PC-3 (cell line): ENCODE data around the gene CELA3B. TPM values are rescaled to one million over a fixed set of nuclear protein-coding genes. Genes with fewer than 3 reads are reported as not detected.
"Not testable (repeated sequence)": the region's sequence is repeated elsewhere in the genome, so short reads cannot be mapped to it uniquely, and the experiment has no call there.

Experiments
- ATAC-seq: fragments of 200-7000 bp; cut with Tn5 transposase; 2 replicates; pipeline ENCODE4 v1.9.1; 2020; ENCODE audit warnings: mild to moderate bottlenecking, moderate library complexity
- BruUV-seq: library from RNA; stranded (reverse); fragments of 400-500 nt; replicated peaks from 2 replicates; lab custom pipeline; 2021; lab: Mats Ljungman, UMichigan
- CTCF ChIA-PET: fragments of 300-600 bp; sonication (Branson Sonifier 250); formaldehyde crosslinking; loops from one replicate; lab custom pipeline; 2022; ENCODE audit warnings: antibody characterized with exemption; lab: Charles Lee
- POLR2A ChIA-PET: fragments of 300-600 bp; sonication (Branson Sonifier 250); formaldehyde crosslinking; loops from one replicate; lab custom pipeline; 2022; ENCODE audit warnings: antibody characterized with exemption; ENCODE audit not compliant: unreplicated experiment; lab: Charles Lee
- DNase-seq: peaks from one replicate; pipeline ENCODE4 v3.0.0-alpha.2; 2015
- H2AFZ ChIP-seq: fragments of 300-600 bp; sonication (generic); 2 replicates; pipeline ENCODE4 v1.6.0; 2016; ENCODE audit warnings: antibody characterized with exemption, low read length
- H3F3A ChIP-seq: fragments of 300-600 bp; sonication (generic); one replicate; pipeline ENCODE4 v1.6.0; 2017; ENCODE audit warnings: antibody characterized with exemption, low read length, control low read depth, mild to moderate bottlenecking; ENCODE audit not compliant: unreplicated experiment
- H3K27ac ChIP-seq: fragments of 300-600 bp; sonication (generic); 2 replicates; pipeline ENCODE4 v1.5.1; 2016; ENCODE audit warnings: mild to moderate bottlenecking, low read length
- H3K27me3 ChIP-seq: fragments of 300-600 bp; sonication (generic); 2 replicates; pipeline ENCODE4 v1.6.1; 2016; ENCODE audit warnings: low read length, mixed read lengths
- H3K36me3 ChIP-seq: fragments of 300-600 bp; sonication (generic); 2 replicates; pipeline ENCODE4 v1.6.1; 2016; ENCODE audit warnings: low read depth, mixed run types, low read length, mixed read lengths
- H3K4me1 ChIP-seq: fragments of 300-600 bp; sonication (generic); 2 replicates; pipeline ENCODE4 v1.5.1; 2016; ENCODE audit warnings: low read length; ENCODE audit not compliant: insufficient read depth
- H3K4me2 ChIP-seq: fragments of 300-600 bp; sonication (generic); 2 replicates; pipeline ENCODE4 v1.6.0; 2016; ENCODE audit warnings: low read length
- H3K4me3 ChIP-seq: fragments of 300-600 bp; sonication (generic); 2 replicates; pipeline ENCODE4 v1.5.1; 2016; ENCODE audit warnings: mild to moderate bottlenecking, low read length, mixed read lengths
- H3K79me2 ChIP-seq: fragments of 300-600 bp; sonication (generic); 2 replicates; pipeline ENCODE4 v1.6.1; 2017; ENCODE audit warnings: low read length, mixed read lengths
- H3K9ac ChIP-seq: fragments of 300-600 bp; sonication (generic); 2 replicates; pipeline ENCODE4 v1.6.0; 2016; ENCODE audit warnings: mild to moderate bottlenecking, low read length
- H3K9me2 ChIP-seq: fragments of 300-600 bp; sonication (generic); replicated peaks from 2 replicates; pipeline ENCODE4 v1.6.1; 2016; ENCODE audit warnings: mixed run types, low read length, mixed read lengths
- H3K9me3 ChIP-seq: fragments of 300-600 bp; sonication (generic); 2 replicates; pipeline ENCODE4 v1.6.1; 2016; ENCODE audit warnings: low read length, mixed read lengths
- H4K20me1 ChIP-seq: fragments of 300-600 bp; sonication (generic); 2 replicates; pipeline ENCODE4 v1.6.1; 2016; ENCODE audit warnings: low read length, mixed read lengths
- EZH2 ChIP-seq: fragments of 300-600 bp; sonication (generic); IDR thresholded peaks from one replicate; pipeline ENCODE4 v1.6.1; 2017; ENCODE audit warnings: antibody characterized with exemption, mild to moderate bottlenecking, low read length; ENCODE audit not compliant: unreplicated experiment
- EZH2phosphoT487 ChIP-seq: fragments of 300-600 bp; sonication (generic); IDR thresholded peaks from 2 replicates; pipeline ENCODE4 v1.6.1; 2018; ENCODE audit warnings: mild to moderate bottlenecking, antibody characterized with exemption, low read length, borderline replicate concordance
- intact Hi-C: fragments of 100-400 bp; cut with micrococcal nuclease; formaldehyde crosslinking; loops from 2 replicates; pipeline ENCODE4 v1.9.0; 2023
- total RNA-seq: library from RNA; depleted of rRNA; stranded (reverse); fragments of >200 nt; gene quantifications from 2 replicates; pipeline ENCODE4 v1.2.3, GENCODE V29; 2014
- TF ChIP-seq, protein P1 (sequence below): fragments of 300-600 bp; sonication (generic); conservative IDR thresholded peaks from 2 replicates; pipeline ENCODE4 v1.5.1; 2017; ENCODE audit warnings: antibody characterized with exemption, low read depth, mild to moderate bottlenecking, low read length

CELA3B gene
- total RNA-seq, 1 experiment from 2014 or later, result not detected

DNA sequence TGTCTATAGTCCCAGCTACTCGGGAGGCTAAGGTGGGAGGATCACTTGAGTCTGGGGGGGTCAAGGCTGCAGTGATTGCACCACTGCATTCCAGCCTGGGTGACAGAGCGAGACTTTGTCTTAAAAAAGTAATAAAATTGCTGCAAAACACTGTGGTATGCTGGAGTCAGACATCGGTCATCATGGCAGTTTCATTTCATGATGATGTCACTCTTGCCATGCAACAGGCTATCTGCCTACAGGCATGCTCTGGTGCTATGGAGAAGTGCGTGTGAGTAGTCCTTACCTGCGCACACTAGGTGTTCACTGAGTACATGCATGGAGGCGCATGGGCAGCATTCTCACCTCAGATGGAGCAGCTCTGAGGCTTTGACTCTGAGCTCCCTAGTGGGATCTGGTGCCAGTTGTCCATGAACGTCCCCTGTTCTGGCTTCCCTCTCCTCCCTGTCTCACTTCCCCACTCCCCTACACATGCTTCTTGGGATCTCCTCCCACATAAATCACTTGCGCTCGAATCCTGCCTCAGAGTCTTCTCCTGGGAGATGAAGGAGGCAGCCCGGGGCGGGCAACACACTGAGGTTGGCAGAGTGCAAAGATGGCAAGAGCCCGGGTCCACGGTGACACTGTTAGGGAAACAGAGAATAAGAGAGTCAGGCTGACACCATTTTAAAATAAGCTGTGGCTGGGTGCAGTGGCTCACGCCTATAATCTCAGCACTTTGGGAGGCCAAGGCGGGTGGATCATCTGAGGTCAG lies 10.4 kb upstream of the CELA3B start:
- peak overlapping the region; percentile 11; the same call in 1 of the 2 replicates for H3K4me2 ChIP-seq
- no TSS peak for BruUV-seq
- H3K27ac ChIP-seq, result peak overlapping the region; percentile 60
- H3K79me2 ChIP-seq, result no peaks in the 10 kb centered on the region
- no peaks in the 10 kb centered on the region for H3K27me3 ChIP-seq
- no peak overlapping the region for H3K9ac ChIP-seq
- no peaks in the 10 kb centered on the region for H3F3A ChIP-seq
- intact Hi-C loops, result loop anchor here (10.0 kb wide), 1 partner anchor 182 kb away; the partner anchor contains the start of gene USP48
- H3K9me2 ChIP-seq, result no peaks in the 10 kb centered on the region
- ATAC-seq, result peak; percentile 45
- DNase-seq, result peak; percentile 83
- H3K9me3 ChIP-seq, result no peaks in the 10 kb centered on the region
- peaks cover 19% of the 10 kb centered on the region for H3K4me1 ChIP-seq
- no peak overlapping the region for H3K4me3 ChIP-seq
- H2AFZ ChIP-seq, result no peak overlapping the region
- H4K20me1 ChIP-seq, result no peaks in the 10 kb centered on the region
- TF ChIP-seq, protein P1, sequence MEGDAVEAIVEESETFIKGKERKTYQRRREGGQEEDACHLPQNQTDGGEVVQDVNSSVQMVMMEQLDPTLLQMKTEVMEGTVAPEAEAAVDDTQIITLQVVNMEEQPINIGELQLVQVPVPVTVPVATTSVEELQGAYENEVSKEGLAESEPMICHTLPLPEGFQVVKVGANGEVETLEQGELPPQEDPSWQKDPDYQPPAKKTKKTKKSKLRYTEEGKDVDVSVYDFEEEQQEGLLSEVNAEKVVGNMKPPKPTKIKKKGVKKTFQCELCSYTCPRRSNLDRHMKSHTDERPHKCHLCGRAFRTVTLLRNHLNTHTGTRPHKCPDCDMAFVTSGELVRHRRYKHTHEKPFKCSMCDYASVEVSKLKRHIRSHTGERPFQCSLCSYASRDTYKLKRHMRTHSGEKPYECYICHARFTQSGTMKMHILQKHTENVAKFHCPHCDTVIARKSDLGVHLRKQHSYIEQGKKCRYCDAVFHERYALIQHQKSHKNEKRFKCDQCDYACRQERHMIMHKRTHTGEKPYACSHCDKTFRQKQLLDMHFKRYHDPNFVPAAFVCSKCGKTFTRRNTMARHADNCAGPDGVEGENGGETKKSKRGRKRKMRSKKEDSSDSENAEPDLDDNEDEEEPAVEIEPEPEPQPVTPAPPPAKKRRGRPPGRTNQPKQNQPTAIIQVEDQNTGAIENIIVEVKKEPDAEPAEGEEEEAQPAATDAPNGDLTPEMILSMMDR, result no peak
- TF ChIP-seq EZH2, result no peak
- TF ChIP-seq EZH2phosphoT487, result no peak
- CTCF ChIA-PET, result no interaction called here
- POLR2A ChIA-PET, result interaction anchor here (0.7 kb wide), 1 partner anchor 59 kb away, joined by 3 read pairs; no protein-coding TSS in a partner anchor
- H3K36me3 ChIP-seq, result no peaks in the 10 kb centered on the region

DNA sequence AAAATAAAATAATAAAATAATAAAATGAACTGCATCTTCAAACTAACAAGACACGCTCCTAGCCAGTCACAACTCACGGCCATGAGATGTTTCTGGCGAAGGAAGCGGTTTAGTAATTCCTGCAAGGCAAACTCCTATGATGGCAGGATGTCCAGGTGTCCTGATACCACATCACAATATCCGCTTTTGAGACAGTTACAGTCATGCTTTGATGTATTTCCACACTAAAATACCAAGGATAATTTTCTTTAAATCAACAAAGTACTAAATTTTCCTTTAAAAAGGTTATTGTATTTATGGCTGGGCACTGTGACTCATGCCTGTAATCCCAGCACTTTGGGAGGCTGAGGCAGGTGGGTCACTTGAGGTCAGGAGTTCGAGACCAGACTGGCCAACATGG lies 9.6 kb upstream of the CELA3B start:
- H3K4me3 ChIP-seq, H3K9me3 ChIP-seq, H3K36me3 ChIP-seq, CTCF ChIA-PET, H3K27ac ChIP-seq, H3F3A ChIP-seq, DNase-seq, H4K20me1 ChIP-seq, H3K9me2 ChIP-seq, H3K79me2 ChIP-seq, H2AFZ ChIP-seq, POLR2A ChIA-PET, ATAC-seq, BruUV-seq, H3K4me2 ChIP-seq, H3K9ac ChIP-seq, H3K27me3 ChIP-seq: not testable (repeated sequence)
- intact Hi-C loops, result loop anchor here (10.0 kb wide), 1 partner anchor 182 kb away; the partner anchor contains the start of gene USP48
- H3K4me1 ChIP-seq, result peaks cover 19% of the 10 kb centered on the region

DNA sequence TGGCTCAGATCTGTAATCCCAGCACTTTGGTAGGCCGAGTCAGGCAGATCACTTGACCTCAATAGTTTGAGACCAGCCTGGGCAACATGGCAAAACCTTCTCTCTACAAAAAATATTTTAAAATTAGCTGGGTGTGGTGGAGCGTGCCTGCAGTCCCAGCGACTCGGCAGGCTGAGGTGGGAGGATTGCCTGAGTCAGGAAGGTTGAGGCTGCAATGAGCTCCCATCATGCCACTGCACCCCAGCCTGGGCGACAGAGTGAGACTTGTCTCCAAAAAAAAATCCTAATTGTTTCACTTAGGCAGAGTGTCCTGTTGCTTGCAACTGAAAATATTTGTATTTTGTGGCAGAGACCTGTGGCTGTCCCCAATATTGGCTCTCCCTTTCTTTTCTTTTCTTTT lies 7.8 kb upstream of the CELA3B start:
- H3K27me3 ChIP-seq, ATAC-seq, H4K20me1 ChIP-seq, CTCF ChIA-PET, H3K79me2 ChIP-seq, H3F3A ChIP-seq, H3K4me3 ChIP-seq, H2AFZ ChIP-seq, H3K36me3 ChIP-seq, POLR2A ChIA-PET, BruUV-seq, H3K9me3 ChIP-seq, H3K4me2 ChIP-seq, H3K9ac ChIP-seq, H3K9me2 ChIP-seq, H3K27ac ChIP-seq, DNase-seq: not testable (repeated sequence)
- peaks cover 19% of the 10 kb centered on the region for H3K4me1 ChIP-seq
- intact Hi-C loops, result loop anchor here (10.0 kb wide), 1 partner anchor 184 kb away; the partner anchor contains the start of gene USP48

DNA sequence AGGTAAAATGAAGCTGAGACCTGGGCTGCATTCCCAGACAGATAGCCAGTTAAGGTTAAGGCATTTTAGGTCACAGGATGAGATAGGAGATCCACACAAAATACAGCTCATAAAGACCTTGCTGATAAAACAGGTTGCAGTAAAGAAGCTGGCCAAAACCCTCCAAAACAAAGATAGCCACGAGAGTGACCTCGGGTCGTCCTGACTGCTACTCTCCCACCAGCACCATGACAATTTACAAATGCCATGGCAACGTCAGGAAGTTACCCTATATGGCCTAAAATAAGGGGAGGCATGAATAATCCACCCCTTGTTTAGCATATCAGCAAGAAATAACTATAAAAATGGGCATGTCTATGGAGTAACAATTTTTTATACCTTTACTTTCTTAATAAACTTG lies 6.3 kb upstream of the CELA3B start:
- H3K79me2 ChIP-seq, H3K9ac ChIP-seq, H3K27ac ChIP-seq, BruUV-seq, H2AFZ ChIP-seq, H4K20me1 ChIP-seq, H3K36me3 ChIP-seq, H3F3A ChIP-seq, H3K4me3 ChIP-seq, ATAC-seq, CTCF ChIA-PET, H3K27me3 ChIP-seq, H3K9me3 ChIP-seq, H3K4me2 ChIP-seq, intact Hi-C loops, POLR2A ChIA-PET, H3K9me2 ChIP-seq, DNase-seq: not testable (repeated sequence)
- peaks cover 18% of the 10 kb centered on the region for H3K4me1 ChIP-seq

DNA sequence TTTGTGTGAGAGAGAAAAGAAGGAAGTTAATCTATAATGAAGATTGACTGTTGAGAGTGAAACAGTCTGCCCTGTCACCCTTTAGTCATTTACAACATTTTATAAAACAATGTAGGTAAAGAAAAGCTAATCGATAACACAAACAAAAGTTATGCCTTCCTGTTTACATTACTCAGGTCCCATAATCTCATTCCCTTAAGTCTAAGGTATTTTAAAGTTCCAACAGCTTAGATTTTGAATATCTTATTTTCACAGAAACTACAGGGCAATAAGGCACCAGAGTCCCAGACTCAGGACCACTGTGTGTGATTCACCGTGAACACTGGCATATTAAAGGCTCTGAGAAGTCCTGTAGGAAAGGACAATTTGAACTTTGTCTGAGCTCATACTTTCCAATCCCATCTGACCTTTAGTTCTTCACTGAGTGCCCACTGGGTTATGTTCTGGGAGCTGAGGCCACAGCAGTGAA lies 3.8 kb upstream of the CELA3B start:
- H3K27ac ChIP-seq, result peak overlapping the region; percentile 90
- H3F3A ChIP-seq, intact Hi-C loops, H4K20me1 ChIP-seq, H3K27me3 ChIP-seq, H2AFZ ChIP-seq, H3K9me2 ChIP-seq, H3K9me3 ChIP-seq, H3K4me3 ChIP-seq, H3K4me1 ChIP-seq, H3K36me3 ChIP-seq, H3K79me2 ChIP-seq: not testable (repeated sequence)
- H3K9ac ChIP-seq, result peak overlapping the region; percentile 36; the same call in 1 of the 2 replicates
- H3K4me2 ChIP-seq, result peak overlapping the region; percentile 6; the same call in 1 of the 2 replicates
- ATAC-seq, result peak; percentile 88
- POLR2A ChIA-PET, result interaction anchor here (0.7 kb wide), 1 partner anchor 191 kb away, joined by 15 read pairs; no protein-coding TSS in a partner anchor
- DNase-seq, result peak; percentile 42
- TSS peak; percentile 65 for BruUV-seq
- CTCF ChIA-PET, result interaction anchor here (0.6 kb wide), 1 partner anchor 1169 kb away, joined by 3 read pairs; no protein-coding TSS in a partner anchor
